HG02610 (cell line): Measurements from ENCODE around the gene INVS.
"Not testable (repeated sequence)": the region's sequence is repeated elsewhere in the genome, so short reads cannot be mapped to it uniquely, and the experiment has no call there.

ENCODE experiments used
- ATAC-seq: cut with Tn5 transposase; IDR thresholded peaks from one replicate; pipeline ENCODE4 v1.9.1; 2021; ENCODE audit warnings: mild to moderate bottlenecking, moderate library complexity; ENCODE audit not compliant: unreplicated experiment

INVS gene

GRCh38 chr9:100308965-100309564 is 210.0 kb downstream of the INVS start:
- no peak for ATAC-seq

- no peak for ATAC-seq
These were observed 210.9 kb downstream of the INVS start for GRCh38 chr9:100309992-100310391.

DNA sequence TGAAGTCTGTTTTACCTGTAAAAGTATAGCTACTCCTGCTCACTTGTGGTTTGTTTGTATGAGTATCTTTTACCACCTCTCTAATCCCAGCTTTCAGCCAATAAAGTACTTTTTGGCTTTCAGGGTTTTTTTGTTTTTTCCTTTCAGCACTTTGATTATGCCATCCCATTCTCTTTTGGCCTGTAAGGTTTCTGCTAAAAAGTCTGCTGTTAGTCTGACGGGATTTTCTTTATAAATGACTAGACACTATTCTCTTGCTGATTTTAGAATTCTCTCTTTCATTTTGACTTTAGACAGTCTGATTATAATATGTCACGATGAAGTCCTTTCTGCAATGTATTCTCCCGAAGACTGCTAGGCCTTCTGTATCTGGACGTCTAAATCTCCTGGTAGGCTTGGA is 216.5 kb downstream of the INVS start:
- ATAC-seq: no peak

GRCh38 chr9:100317706-100318105 is 218.7 kb downstream of the INVS start:
- no peak for ATAC-seq

GRCh38 chr9:100322954-100323536 is 224.0 kb downstream of the INVS start:
- ATAC-seq: no peak

- ATAC-seq: no peak
These were observed 225.7 kb downstream of the INVS start for GRCh38 chr9:100324594-100325200.

DNA sequence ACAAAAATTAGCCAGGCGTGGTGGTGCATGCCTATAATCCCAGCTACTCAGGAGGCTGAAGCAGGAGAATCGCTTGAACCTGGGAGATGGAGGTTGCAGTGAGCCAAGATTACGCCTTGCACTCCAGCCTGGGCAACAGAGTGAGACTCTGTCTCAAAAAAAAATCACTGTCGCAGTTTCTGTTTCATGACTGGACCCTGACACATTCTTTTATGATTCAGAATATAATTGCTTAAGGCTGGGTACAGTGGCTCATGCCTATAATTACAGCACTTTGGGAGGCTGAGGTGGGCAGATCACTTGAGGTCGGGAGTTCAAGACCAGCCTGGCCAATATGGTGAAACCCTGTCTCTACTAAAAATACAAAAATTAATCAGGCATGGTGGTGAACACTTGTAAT is 239.7 kb downstream of the INVS start:
- not testable (repeated sequence) for ATAC-seq

DNA sequence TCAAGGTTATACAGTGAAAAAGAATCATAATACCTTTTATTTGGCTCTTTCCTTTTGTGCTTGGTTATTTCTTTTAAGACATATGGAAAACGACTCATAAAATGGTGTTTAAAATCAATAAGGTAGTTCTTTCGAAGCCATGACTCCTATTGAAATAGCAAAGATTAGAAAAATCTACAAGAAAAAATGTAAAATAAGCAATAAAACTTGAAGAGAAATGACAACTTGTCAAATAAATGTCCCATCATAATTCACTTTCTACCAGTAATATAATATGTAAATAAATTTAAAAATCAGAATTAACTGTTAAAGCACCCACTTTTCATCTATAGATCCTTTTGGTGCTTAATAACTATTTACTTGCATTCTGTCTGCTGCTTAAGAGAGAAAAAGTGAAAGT is 241.2 kb downstream of the INVS start:
- no peak for ATAC-seq

GRCh38 chr9:100341889-100342288 is 242.8 kb downstream of the INVS start:
- ATAC-seq: no peak

DNA sequence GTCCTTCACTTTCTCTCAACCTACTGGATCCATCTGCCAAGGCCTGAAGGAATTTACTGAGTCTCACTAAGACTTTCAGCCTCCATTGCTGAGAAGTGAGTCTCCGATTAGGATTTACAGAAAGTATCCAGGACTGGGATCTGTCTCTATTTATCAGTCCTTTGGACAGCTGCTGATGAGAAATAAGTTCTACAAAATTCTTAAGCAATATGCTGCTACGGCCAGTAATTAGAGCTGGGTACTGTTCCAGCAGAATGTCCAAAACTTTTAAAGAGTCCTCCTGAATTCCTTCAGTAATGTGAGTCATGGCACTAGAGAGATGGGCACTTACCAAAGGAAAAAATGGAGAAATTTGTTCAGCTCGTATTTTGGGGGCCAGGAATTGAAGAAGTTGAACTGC is 247.8 kb downstream of the INVS start:
- ATAC-seq: no peak

- no peak for ATAC-seq
These were observed 251.1 kb downstream of the INVS start for GRCh38 chr9:100350188-100350587.
